GM19395 (cell line): ENCODE results near the gene ATP6V1B1.

Experiments used
- ATAC-seq: cut with Tn5 transposase; IDR thresholded peaks from one replicate; pipeline ENCODE4 v1.9.1; 2021; ENCODE audit warnings: mild to moderate bottlenecking, moderate library complexity; ENCODE audit not compliant: unreplicated experiment

ATP6V1B1 gene

GRCh38 chr2:70901227-70902066 lies 34.3 kb upstream of the ATP6V1B1 start:
- no peak for ATAC-seq

- no peak for ATAC-seq
These were observed 33.6 kb upstream of the ATP6V1B1 start for GRCh38 chr2:70902067-70902442.

GRCh38 chr2:70902579-70902978 lies 33.1 kb upstream of the ATP6V1B1 start:
- ATAC-seq: no peak

GRCh38 chr2:70903171-70903570 lies 32.5 kb upstream of the ATP6V1B1 start:
- ATAC-seq: no peak

- ATAC-seq: no peak
These were observed 31.9 kb upstream of the ATP6V1B1 start for GRCh38 chr2:70903641-70904340.

GRCh38 chr2:70904371-70905216 lies 31.1 kb upstream of the ATP6V1B1 start:
- ATAC-seq: no peak

GRCh38 chr2:70905443-70906421 lies 30.0 kb upstream of the ATP6V1B1 start:
- ATAC-seq: no peak

- ATAC-seq: no peak
These were observed 29.2 kb upstream of the ATP6V1B1 start for GRCh38 chr2:70906439-70907005.

GRCh38 chr2:70907130-70908057 lies 28.3 kb upstream of the ATP6V1B1 start:
- no peak for ATAC-seq

- ATAC-seq: no peak
These were observed 19.4 kb upstream of the ATP6V1B1 start for GRCh38 chr2:70916291-70916690.

GRCh38 chr2:70918016-70918415 lies 17.7 kb upstream of the ATP6V1B1 start:
- ATAC-seq: no peak

GRCh38 chr2:70919672-70920366 lies 15.9 kb upstream of the ATP6V1B1 start:
- peak; percentile 53 for ATAC-seq

- ATAC-seq: no peak
These were observed 15.4 kb upstream of the ATP6V1B1 start for GRCh38 chr2:70920367-70920715.

- ATAC-seq: no peak
These were observed 14.7 kb upstream of the ATP6V1B1 start for GRCh38 chr2:70921031-70921430.

- ATAC-seq: no peak
These were observed 13.9 kb upstream of the ATP6V1B1 start for GRCh38 chr2:70921839-70922234.

- no peak for ATAC-seq
These were observed 13.2 kb upstream of the ATP6V1B1 start for GRCh38 chr2:70922235-70923234.

- no peak for ATAC-seq
These were observed 12.2 kb upstream of the ATP6V1B1 start for GRCh38 chr2:70923378-70924015.
